Gastroesophageal sphincter (tissue), 3 donors: Measurements from ENCODE around the gene APOBR.

ENCODE experiments used
- CTCF ChIP-seq, 4 experiments: fragments of 200-600 bp in 2 of 4; fragments of 450-650 bp in 2 of 4; sonication (generic) in 1 of 4; IDR thresholded peaks; one replicate each; pipeline ENCODE4 v1.5.1; 2017 to 2019; ENCODE audit warnings: antibody characterized with exemption in 4 of 4, mild to moderate bottlenecking in 2 of 4, moderate library complexity in 2 of 4
- POLR2A ChIP-seq, 2 donors: fragments of 450-650 bp; IDR thresholded peaks; one replicate each; pipeline ENCODE4 v1.6.1; 2017; ENCODE audit warnings: antibody characterized with exemption in 2 of 2, mild to moderate bottlenecking in 2 of 2, moderate library complexity in 1 of 2
- POLR2AphosphoS5 ChIP-seq: sonication (generic); formaldehyde crosslinking; IDR thresholded peaks from one replicate; pipeline ENCODE4 v1.6.1; 2017; ENCODE audit warnings: antibody characterized with exemption

GRCh38 chr16:28522792-28523191 lies 28.3 kb downstream of the APOBR start:
- TF ChIP-seq CTCF (IDR thresholded peaks at IDR 0.05) (no peak), POLR2A (IDR thresholded peaks at IDR 0.05) (no peak), POLR2AphosphoS5 (no peak)
